IMR-90 (cell line): ENCODE measurements around the gene ABR. TPM values are rescaled to one million over a fixed set of nuclear protein-coding genes. Genes with fewer than 3 reads are reported as not detected.

Experiments
- ATAC-seq: fragments of 200-7000 bp; cut with Tn5 transposase; 2 replicates; pipeline ENCODE4 v1.9.1; 2020; ENCODE audit warnings: low read depth, mild to moderate bottlenecking, moderate library complexity
- BruUV-seq: library from RNA; stranded (reverse); fragments of 400-500 nt; replicated peaks from 2 replicates; lab custom pipeline; 2021; lab: Mats Ljungman, UMichigan
- CTCF ChIA-PET: fragments of 300-600 bp; formaldehyde crosslinking; extraction: SDS; loops from one replicate; lab custom pipeline; 2021; ENCODE audit warnings: antibody characterized with exemption; lab: Yijun Ruan, JAX
- POLR2A ChIA-PET: fragments of 300-600 bp; sonication (Branson Sonifier 250); formaldehyde crosslinking; loops from one replicate; lab custom pipeline; 2022; ENCODE audit warnings: antibody characterized with exemption; ENCODE audit not compliant: unreplicated experiment; lab: Charles Lee
- DNase-seq: peaks from one replicate; pipeline ENCODE4 v3.0.0; 2013
- H2AFZ ChIP-seq: replicated peaks from 2 replicates; pipeline ENCODE3; 2013; ENCODE audit warnings: low read length, mild to moderate bottlenecking; ENCODE audit not compliant: poor library complexity
- H2AK5ac ChIP-seq: 2 replicates; pipeline ENCODE4 v1.6.1; 2013; ENCODE audit warnings: low read depth, low read length, inconsistent platforms
- H2AK9ac ChIP-seq: replicated peaks from 2 replicates; pipeline ENCODE3; 2013; ENCODE audit warnings: mild to moderate bottlenecking, low read depth, low read length, moderate library complexity; ENCODE audit not compliant: poor library complexity
- H2BK120ac ChIP-seq: 2 replicates; pipeline ENCODE4 v1.6.1; 2013; ENCODE audit warnings: low read depth, low read length, inconsistent platforms
- H2BK15ac ChIP-seq: 3 replicates; pipeline ENCODE4 v1.6.1; 2013; ENCODE audit warnings: low read depth, low read length, inconsistent platforms
- H2BK20ac ChIP-seq: 2 replicates; pipeline ENCODE4 v1.6.1; 2013; ENCODE audit warnings: low read depth, mild to moderate bottlenecking, inconsistent platforms, low read length, moderate library complexity
- H2BK5ac ChIP-seq: 2 replicates; pipeline ENCODE4 v1.6.1; 2013; ENCODE audit warnings: mild to moderate bottlenecking, low read depth, low read length, inconsistent platforms; ENCODE audit not compliant: poor library complexity, severe bottlenecking
- H3K14ac ChIP-seq: replicated peaks from 2 replicates; pipeline ENCODE4 v1.6.1; 2013; ENCODE audit warnings: low read depth, low read length, inconsistent platforms
- H3K18ac ChIP-seq: 2 replicates; pipeline ENCODE4 v1.6.1; 2013; ENCODE audit warnings: low read depth, low read length, control low read depth
- H3K23ac ChIP-seq: 2 replicates; pipeline ENCODE4 v1.6.1; 2013; ENCODE audit warnings: low read depth, low read length, inconsistent platforms
- H3K27ac ChIP-seq: 2 replicates; pipeline ENCODE4 v1.5.1; 2013; ENCODE audit warnings: mild to moderate bottlenecking, control low read depth, low read length; ENCODE audit not compliant: insufficient read depth
- H3K27me3 ChIP-seq: 2 replicates; pipeline ENCODE4 v1.6.1; 2013; ENCODE audit warnings: low read length; ENCODE audit not compliant: control insufficient read depth, insufficient read depth
- H3K36me3 ChIP-seq: 2 replicates; pipeline ENCODE4 v1.6.1; 2013; ENCODE audit warnings: low read length, mixed read lengths; ENCODE audit not compliant: control insufficient read depth, insufficient read depth
- H3K4ac ChIP-seq: 2 replicates; pipeline ENCODE4 v1.6.1; 2013; ENCODE audit warnings: low read depth, low read length, inconsistent platforms
- H3K4me1 ChIP-seq: 2 replicates; pipeline ENCODE4 v1.6.1; 2013; ENCODE audit warnings: low read length, mixed read lengths; ENCODE audit not compliant: control insufficient read depth, insufficient read depth
- H3K4me2 ChIP-seq: 2 replicates; pipeline ENCODE4 v1.6.1; 2013; ENCODE audit warnings: low read depth, mild to moderate bottlenecking, control low read depth, low read length, moderate library complexity
- H3K4me3 ChIP-seq: 2 replicates; pipeline ENCODE4 v1.5.1; 2013; ENCODE audit warnings: low read depth, mild to moderate bottlenecking, control low read depth, low read length, moderate library complexity; ENCODE audit not compliant: insufficient read depth
- H3K56ac ChIP-seq: 2 replicates; pipeline ENCODE4 v1.6.1; 2013; ENCODE audit warnings: low read length, inconsistent platforms; ENCODE audit not compliant: insufficient read depth; ENCODE audit errors: extremely low read depth
- H3K79me1 ChIP-seq, 2 experiments: 2 replicates each; pipeline ENCODE4 v1.6.1; 2013; ENCODE audit warnings: low read length in 2 of 2, inconsistent platforms in 1 of 2, low read depth in 1 of 2
- H3K9ac ChIP-seq: 2 replicates; pipeline ENCODE4 v1.6.1; 2013; ENCODE audit warnings: low read depth, low read length, control low read depth
- H3K9me1 ChIP-seq: 2 replicates; pipeline ENCODE4 v1.6.1; 2013; ENCODE audit warnings: low read length, inconsistent platforms; ENCODE audit not compliant: insufficient read depth
- H3K9me3 ChIP-seq: 2 replicates; pipeline ENCODE4 v1.6.1; 2013; ENCODE audit warnings: low read length; ENCODE audit not compliant: control insufficient read depth, insufficient read depth
- H4K20me1 ChIP-seq: 2 replicates; pipeline ENCODE4 v1.6.1; 2013; ENCODE audit warnings: low read length, inconsistent platforms; ENCODE audit not compliant: insufficient read depth
- H4K5ac ChIP-seq: 2 replicates; pipeline ENCODE4 v1.6.1; 2013; ENCODE audit warnings: mild to moderate bottlenecking, low read depth, low read length, control low read depth
- H4K8ac ChIP-seq, 2 experiments: 2 replicates each; pipeline ENCODE4 v1.6.1; 2013; ENCODE audit warnings: low read depth in 2 of 2, low read length in 2 of 2, control low read depth in 1 of 2, inconsistent platforms in 1 of 2
- H4K91ac ChIP-seq: 2 replicates; pipeline ENCODE4 v1.6.1; 2013; ENCODE audit warnings: low read depth, low read length, inconsistent platforms; ENCODE audit not compliant: insufficient read depth
- CEBPB ChIP-seq: IDR thresholded peaks from 2 replicates; pipeline ENCODE4 v1.6.1; 2012; ENCODE audit warnings: low read depth, low read length, improper control_type of control experiment
- CHD1 ChIP-seq: IDR thresholded peaks from 2 replicates; pipeline ENCODE4 v1.6.1; 2012; ENCODE audit warnings: low read depth, low read length, improper control_type of control experiment
- FOS ChIP-seq: fragments of 150-350 bp; IDR thresholded peaks from 2 replicates; pipeline ENCODE4 v1.6.1; 2016; ENCODE audit warnings: low read depth, low read length
- MAFK ChIP-seq: IDR thresholded peaks from 2 replicates; pipeline ENCODE4 v1.6.1; 2012; ENCODE audit warnings: low read depth, low read length, improper control_type of control experiment
- MAZ ChIP-seq: IDR thresholded peaks from 2 replicates; pipeline ENCODE4 v1.6.1; 2012; ENCODE audit warnings: low read depth, mild to moderate bottlenecking, low read length, improper control_type of control experiment, moderate library complexity, borderline replicate concordance
- MXI1 ChIP-seq: IDR thresholded peaks from 2 replicates; pipeline ENCODE4 v1.6.1; 2012; ENCODE audit warnings: low read depth, mild to moderate bottlenecking, low read length, moderate library complexity, borderline replicate concordance
- NFE2L2 ChIP-seq: fragments of 150-350 bp; IDR thresholded peaks from 2 replicates; pipeline ENCODE4 v1.6.1; 2016; ENCODE audit warnings: low read depth, mild to moderate bottlenecking, low read length
- POLR2A ChIP-seq: IDR thresholded peaks from 2 replicates; pipeline ENCODE4 v1.6.1; 2012; ENCODE audit warnings: mild to moderate bottlenecking, low read depth, low read length
- RAD21 ChIP-seq: IDR thresholded peaks from 2 replicates; pipeline ENCODE4 v1.6.1; 2012; ENCODE audit warnings: low read length, improper control_type of control experiment
- RCOR1 ChIP-seq: IDR thresholded peaks from 2 replicates; pipeline ENCODE4 v1.6.1; 2012; ENCODE audit warnings: mild to moderate bottlenecking, low read length, improper control_type of control experiment; ENCODE audit not compliant: insufficient replicate concordance
- RFX5 ChIP-seq: IDR thresholded peaks from 2 replicates; pipeline ENCODE4 v1.8.0; 2012; ENCODE audit warnings: low read depth, mild to moderate bottlenecking, low read length, moderate library complexity
- SMC3 ChIP-seq: fragments of 150-350 bp; IDR thresholded peaks from 2 replicates; pipeline ENCODE4 v1.6.1; 2016; ENCODE audit warnings: low read depth, mild to moderate bottlenecking, antibody characterized with exemption, low read length, moderate library complexity
- WGBS, 2 experiments: methylation state at CpG; one replicate each; pipeline versions ENCODE4 v1.1.5 to v1.1.7; 2013; ENCODE audit warnings: missing lambda C conversion rate in 2 of 2; ENCODE audit not compliant: insufficient read length in 1 of 2; ENCODE audit errors: extremely low coverage in 2 of 2; 5-methylcytosine and 5-hydroxymethylcytosine counted together
- dilution Hi-C: fragments of 300-500 bp; cut with HindIII; formaldehyde crosslinking; loops from one replicate; pipeline ENCODE4 v1.14.3; 2018; ENCODE audit warnings: low sequenced_read_pairs; ENCODE audit not compliant: unreplicated experiment
- in situ Hi-C: fragments of 300-500 bp; cut with MboI; formaldehyde crosslinking; loops from 3 replicates; pipeline ENCODE4 v1.14.3; 2019; ENCODE audit warnings: low sequenced_read_pairs, inconsistent platforms, mixed read lengths
- intact Hi-C: fragments of 100-400 bp; cut with micrococcal nuclease; formaldehyde crosslinking; loops from 2 replicates; pipeline ENCODE4 v1.10.0; 2022
- polyA plus RNA-seq, 3 experiments: library from polyadenylated mRNA; depleted of rRNA; stranded (reverse); fragments of >200 nt; gene quantifications; 2 replicates each; pipeline ENCODE4 v1.2.3, GENCODE V29; 2012; ENCODE audit warnings: low replicate concordance in 1 of 3
- total RNA-seq: library from RNA; depleted of rRNA; stranded (reverse); fragments of >200 nt; gene quantifications from 2 replicates; pipeline ENCODE4 v1.2.3, GENCODE V29; 2012
- TF ChIP-seq, protein P1 (sequence below): fragments of 150-350 bp; IDR thresholded peaks from 2 replicates; pipeline ENCODE4 v1.6.1; 2017; ENCODE audit warnings: mild to moderate bottlenecking, antibody characterized with exemption, low read length, low read depth
- TF ChIP-seq, protein P2 (sequence below): conservative IDR thresholded peaks from 2 replicates; pipeline ENCODE4 v1.5.1; 2012; ENCODE audit warnings: mild to moderate bottlenecking, low read depth, low read length, improper control_type of control experiment
- TF ChIP-seq, protein P3 (sequence below): fragments of 150-350 bp; IDR thresholded peaks from 2 replicates; pipeline ENCODE4 v1.6.1; 2016; ENCODE audit warnings: low read depth, mild to moderate bottlenecking, low read length, moderate library complexity, borderline replicate concordance

Gene ABR
- total and polyA plus RNA-seq, 2 of the 4 experiments (the other 2 are of a cell fraction) = 28.3 to 79.7 TPM

DNA sequence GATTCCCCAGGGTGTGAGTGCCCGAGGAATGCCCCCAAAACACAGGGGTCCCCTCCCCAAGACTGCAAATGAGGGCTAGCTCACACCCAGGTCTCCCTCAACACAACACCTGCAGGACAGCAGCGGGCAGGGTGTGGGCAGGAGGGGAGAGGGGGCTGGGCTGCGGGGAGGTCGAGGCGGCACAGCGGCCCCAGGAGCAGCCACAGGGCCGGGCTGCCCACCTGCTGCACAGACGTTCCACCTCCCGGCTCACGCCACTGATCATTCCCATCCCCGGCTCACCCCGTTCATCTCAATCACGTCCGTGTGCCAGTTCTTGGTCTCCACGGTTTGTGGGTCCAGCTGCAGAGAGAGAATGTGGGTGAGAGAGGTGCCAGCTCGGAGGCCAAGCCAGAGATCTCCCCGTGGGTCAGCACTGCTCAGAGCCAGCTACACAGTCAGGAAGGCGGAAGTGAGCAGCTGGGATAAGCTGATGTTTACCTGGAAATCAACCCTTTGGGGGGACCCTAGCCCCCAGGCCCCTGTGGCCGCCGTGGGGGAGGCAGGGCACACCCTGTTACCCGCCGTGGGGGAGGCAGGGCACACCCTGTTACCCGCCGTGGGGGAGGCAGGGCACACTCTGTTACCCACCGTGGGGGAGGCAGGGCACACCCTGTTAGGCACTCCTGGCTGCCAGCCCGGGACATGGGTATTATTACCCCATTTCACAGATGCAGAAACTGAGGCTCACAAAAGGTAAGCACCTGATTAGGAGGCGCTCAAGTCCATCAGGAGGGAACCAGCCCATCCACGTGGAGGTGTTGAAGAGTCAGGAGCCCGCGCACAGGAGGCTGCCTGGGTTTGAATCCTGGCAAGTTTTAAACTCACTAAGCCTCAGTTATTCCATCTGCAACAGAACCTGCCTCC is 166.7 kb downstream of the ABR start:
- Histone ChIP-seq H4K20me1 (peaks cover 7% of the 10 kb centered on the region), H3K56ac (no peak overlapping the region), H4K5ac (no peak overlapping the region), H2BK20ac (no peak overlapping the region), H3K4ac (no peak overlapping the region), H3K27me3 (no peaks in the 10 kb centered on the region), H3K79me1 (peaks cover 0 to 3% of the 10 kb centered on the region in 2 experiments; a peak in 1 of 4 replicates), H2BK120ac (no peak overlapping the region), H3K14ac (no peak overlapping the region), H4K91ac (no peak overlapping the region), H3K4me2 (no peak overlapping the region), H3K18ac (no peak overlapping the region), H2AK5ac (no peak overlapping the region), H3K23ac (no peak overlapping the region), H3K9me1 (no peaks in the 10 kb centered on the region), H2BK5ac (no peak overlapping the region), H2AK9ac (no peak overlapping the region), H2AFZ (no peak overlapping the region), H3K27ac (no peak overlapping the region), H3K9me3 (no peaks in the 10 kb centered on the region), H3K36me3 (peaks cover 34% of the 10 kb centered on the region), H3K4me3 (no peak overlapping the region), H4K8ac (no peak overlapping the region), H3K9ac (no peak overlapping the region), H2BK15ac (no peak overlapping the region), H3K4me1 (no peaks in the 10 kb centered on the region)
- POLR2A ChIA-PET = no interaction called here
- DNase-seq = no peak
- CTCF ChIA-PET = no interaction called here
- in situ Hi-C loops (no loop called here), intact Hi-C loops (no loop called here), dilution Hi-C loops (no loop called here)
- 92% methylated on average over 6 of the region's 30 CpGs; no CpG with 5 or more reads in 1 of the 2 experiments for WGBS, 2 experiments
- ATAC-seq = no peak
- no TSS peak for BruUV-seq
- TF ChIP-seq RFX5 = no peak
- no peak for TF ChIP-seq MXI1
- no peak for TF ChIP-seq RAD21
- no peak for TF ChIP-seq MAFK
- TF ChIP-seq, protein P1, sequence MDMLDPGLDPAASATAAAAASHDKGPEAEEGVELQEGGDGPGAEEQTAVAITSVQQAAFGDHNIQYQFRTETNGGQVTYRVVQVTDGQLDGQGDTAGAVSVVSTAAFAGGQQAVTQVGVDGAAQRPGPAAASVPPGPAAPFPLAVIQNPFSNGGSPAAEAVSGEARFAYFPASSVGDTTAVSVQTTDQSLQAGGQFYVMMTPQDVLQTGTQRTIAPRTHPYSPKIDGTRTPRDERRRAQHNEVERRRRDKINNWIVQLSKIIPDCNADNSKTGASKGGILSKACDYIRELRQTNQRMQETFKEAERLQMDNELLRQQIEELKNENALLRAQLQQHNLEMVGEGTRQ = no peak
- TF ChIP-seq CEBPB = no peak
- TF ChIP-seq, protein P2, sequence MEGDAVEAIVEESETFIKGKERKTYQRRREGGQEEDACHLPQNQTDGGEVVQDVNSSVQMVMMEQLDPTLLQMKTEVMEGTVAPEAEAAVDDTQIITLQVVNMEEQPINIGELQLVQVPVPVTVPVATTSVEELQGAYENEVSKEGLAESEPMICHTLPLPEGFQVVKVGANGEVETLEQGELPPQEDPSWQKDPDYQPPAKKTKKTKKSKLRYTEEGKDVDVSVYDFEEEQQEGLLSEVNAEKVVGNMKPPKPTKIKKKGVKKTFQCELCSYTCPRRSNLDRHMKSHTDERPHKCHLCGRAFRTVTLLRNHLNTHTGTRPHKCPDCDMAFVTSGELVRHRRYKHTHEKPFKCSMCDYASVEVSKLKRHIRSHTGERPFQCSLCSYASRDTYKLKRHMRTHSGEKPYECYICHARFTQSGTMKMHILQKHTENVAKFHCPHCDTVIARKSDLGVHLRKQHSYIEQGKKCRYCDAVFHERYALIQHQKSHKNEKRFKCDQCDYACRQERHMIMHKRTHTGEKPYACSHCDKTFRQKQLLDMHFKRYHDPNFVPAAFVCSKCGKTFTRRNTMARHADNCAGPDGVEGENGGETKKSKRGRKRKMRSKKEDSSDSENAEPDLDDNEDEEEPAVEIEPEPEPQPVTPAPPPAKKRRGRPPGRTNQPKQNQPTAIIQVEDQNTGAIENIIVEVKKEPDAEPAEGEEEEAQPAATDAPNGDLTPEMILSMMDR = no peak
- TF ChIP-seq, protein P3, sequence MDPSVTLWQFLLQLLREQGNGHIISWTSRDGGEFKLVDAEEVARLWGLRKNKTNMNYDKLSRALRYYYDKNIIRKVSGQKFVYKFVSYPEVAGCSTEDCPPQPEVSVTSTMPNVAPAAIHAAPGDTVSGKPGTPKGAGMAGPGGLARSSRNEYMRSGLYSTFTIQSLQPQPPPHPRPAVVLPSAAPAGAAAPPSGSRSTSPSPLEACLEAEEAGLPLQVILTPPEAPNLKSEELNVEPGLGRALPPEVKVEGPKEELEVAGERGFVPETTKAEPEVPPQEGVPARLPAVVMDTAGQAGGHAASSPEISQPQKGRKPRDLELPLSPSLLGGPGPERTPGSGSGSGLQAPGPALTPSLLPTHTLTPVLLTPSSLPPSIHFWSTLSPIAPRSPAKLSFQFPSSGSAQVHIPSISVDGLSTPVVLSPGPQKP = no peak
- no peak for TF ChIP-seq POLR2A
- TF ChIP-seq CHD1 = no peak
- no peak for TF ChIP-seq RCOR1
- no peak for TF ChIP-seq FOS
- no peak for TF ChIP-seq NFE2L2
- no peak for TF ChIP-seq SMC3
- no peak for TF ChIP-seq MAZ
